Muscle of leg (tissue), 11 donors: ENCODE results near the gene PDE11A. TPM values are rescaled to one million over a fixed set of nuclear protein-coding genes. Genes with fewer than 3 reads are reported as not detected.

ENCODE experiments used
- DNase-seq: peaks from one replicate; pipeline ENCODE4 v3.0.0; 2013
- H3K27ac ChIP-seq: one replicate; pipeline ENCODE4 v1.5.1; 2013; ENCODE audit warnings: mild to moderate bottlenecking, low read length, control low read depth
- H3K27me3 ChIP-seq: one replicate; pipeline ENCODE4 v1.6.1; 2013; ENCODE audit warnings: low read length; ENCODE audit not compliant: control insufficient read depth, insufficient read depth
- H3K36me3 ChIP-seq: one replicate; pipeline ENCODE4 v1.6.1; 2013; ENCODE audit warnings: low read length; ENCODE audit not compliant: control insufficient read depth, insufficient read depth
- H3K4me1 ChIP-seq: one replicate; pipeline ENCODE4 v1.6.1; 2013; ENCODE audit warnings: low read length; ENCODE audit not compliant: control insufficient read depth, insufficient read depth
- H3K4me3 ChIP-seq: one replicate; pipeline ENCODE4 v1.5.1; 2013; ENCODE audit warnings: low read length, control low read depth
- H3K9me3 ChIP-seq: replicated peaks from 2 replicates; pipeline ENCODE4 v1.6.1; 2013; ENCODE audit warnings: low read depth, low read length; ENCODE audit not compliant: control insufficient read depth
- WGBS: methylation state at CpG from one replicate; pipeline ENCODE4 v1.1.5; 2013; ENCODE audit warnings: missing lambda C conversion rate; ENCODE audit not compliant: insufficient coverage; 5-methylcytosine and 5-hydroxymethylcytosine counted together
- polyA plus RNA-seq, 8 donors: library from polyadenylated mRNA; unstranded; fragments of 120-200 nt; gene quantifications; one replicate each; pipeline versions ENCODE4 v1.2.1 to v1.2.3, GENCODE V29; 2013; ENCODE audit warnings: inconsistent platforms in 1 of 8, low replicate concordance in 1 of 8; ENCODE audit not compliant: insufficient read length in 8 of 8, insufficient read depth in 1 of 8
- total RNA-seq: library from RNA; stranded (reverse); fragments of 120-200 nt; gene quantifications from one replicate; pipeline ENCODE4 v1.2.4, GENCODE V29; 2013

Gene PDE11A
- total and polyA plus RNA-seq, 9 donors, result 0.36 to 2.6 (median 0.62) TPM

DNA sequence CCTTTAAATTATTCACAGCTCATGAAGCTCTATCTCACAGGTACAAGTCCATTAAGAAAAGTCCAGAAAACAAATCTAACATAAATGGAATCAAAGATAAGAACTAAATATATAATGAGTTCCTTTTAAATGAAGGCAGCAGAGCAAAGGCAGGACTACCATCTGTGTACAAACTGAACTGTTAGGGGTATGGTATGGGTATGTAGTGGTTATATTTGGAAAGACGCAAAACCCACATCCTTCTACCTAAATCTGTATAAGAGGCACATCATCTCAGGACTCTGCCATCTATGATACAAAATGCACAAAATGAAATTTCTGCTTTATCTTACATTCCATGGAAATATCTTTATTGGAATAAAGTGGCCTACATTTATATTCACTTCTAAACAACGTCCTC is 59.9 kb downstream of the PDE11A start:
- Histone ChIP-seq H3K9me3 (no peaks in the 10 kb centered on the region), H3K4me1 (no peaks in the 10 kb centered on the region), H3K36me3 (no peaks in the 10 kb centered on the region), H3K27ac (no peak overlapping the region), H3K4me3 (no peak overlapping the region), H3K27me3 (no peaks in the 10 kb centered on the region)
- DNase-seq, result no peak
- WGBS, result 33% methylated on average over 1 of the region's 2 CpGs

DNA sequence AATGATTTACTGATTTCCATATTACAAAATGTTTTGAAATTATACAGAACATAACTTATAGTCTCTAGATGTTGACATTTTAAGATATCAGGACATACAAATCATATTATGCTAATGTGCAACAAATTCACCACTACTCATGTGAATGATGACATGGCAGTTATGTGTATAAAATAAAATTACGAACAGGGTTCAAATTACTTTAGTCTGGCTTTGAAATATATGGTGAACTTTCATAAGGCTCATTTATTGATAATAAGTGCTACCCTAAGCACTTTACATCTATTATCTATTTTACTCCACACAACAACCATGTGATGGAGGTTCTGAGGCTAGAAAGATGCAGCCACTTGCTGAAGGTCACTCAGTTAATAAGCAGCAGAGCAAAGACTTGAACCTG is 62.8 kb downstream of the PDE11A start:
- DNase-seq, result no peak
- WGBS, result no CpG with 5 or more reads among the region's 1 CpG
- no peaks in the 10 kb centered on the region for H3K4me1 ChIP-seq

DNA sequence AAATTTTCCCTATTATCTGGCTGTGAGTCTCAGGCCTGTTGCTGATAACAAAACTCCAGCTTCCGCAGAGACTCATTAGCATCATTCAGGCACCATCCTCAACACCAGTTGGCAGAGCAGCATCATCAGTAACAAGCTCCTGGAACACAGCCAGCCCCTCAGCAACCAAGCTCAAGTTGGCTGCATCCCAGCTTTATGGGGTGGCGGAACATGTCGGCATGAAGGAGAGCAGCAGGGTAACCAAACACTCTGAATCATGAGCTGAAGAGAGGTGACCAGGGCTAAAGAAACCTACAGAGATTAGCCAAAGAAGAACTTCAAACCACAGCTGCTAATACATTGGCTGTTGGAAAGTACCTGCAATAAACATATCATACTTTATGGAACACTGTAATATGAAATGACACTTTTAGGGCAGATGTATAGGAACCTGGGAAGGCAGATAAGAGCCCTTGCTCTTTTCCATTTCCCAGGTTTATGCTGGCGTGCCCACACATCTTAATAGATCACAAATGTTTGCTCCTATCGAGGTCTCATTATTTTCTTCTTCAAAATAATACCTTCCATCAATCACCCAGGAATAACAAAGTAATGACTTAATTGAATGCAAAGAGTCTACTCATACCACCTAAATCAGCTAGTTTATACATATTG is 63.8 kb downstream of the PDE11A start:
- DNase-seq, result peak; percentile 35
- 26% methylated on average over 4 of the region's 5 CpGs for WGBS
- H3K27ac ChIP-seq, result no peak overlapping the region

More for the DNA sequence above, 62.8 kb downstream of the PDE11A start:
- Histone ChIP-seq H3K27me3 (no peaks in the 10 kb centered on the region), H3K27ac (no peak overlapping the region), H3K4me3 (no peak overlapping the region), H3K9me3 (no peaks in the 10 kb centered on the region), H3K36me3 (no peaks in the 10 kb centered on the region)

DNA sequence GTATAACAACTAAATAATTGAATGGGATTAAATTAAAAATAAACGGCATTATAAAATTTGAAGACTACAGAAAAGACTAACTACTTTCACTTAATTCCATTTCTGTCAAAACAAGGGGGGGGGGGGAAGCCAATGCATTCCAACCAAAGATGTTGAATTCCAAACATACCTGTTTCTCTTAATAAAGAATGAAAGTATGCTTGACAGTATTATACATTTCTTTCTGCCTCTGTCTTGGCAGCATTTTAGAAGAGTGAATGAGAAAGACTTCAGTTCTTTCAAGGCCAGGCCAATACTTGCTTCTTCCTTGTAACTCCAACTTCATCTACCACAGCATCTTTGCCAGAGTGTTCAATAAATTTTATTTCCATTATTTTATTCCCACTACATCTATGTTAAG is 65.9 kb downstream of the PDE11A start:
- WGBS, result no CpG with 5 or more reads among the region's 1 CpG

More for the DNA sequence above, 63.8 kb downstream of the PDE11A start:
- Histone ChIP-seq H3K9me3 (no peaks in the 10 kb centered on the region), H3K27me3 (no peaks in the 10 kb centered on the region), H3K36me3 (no peaks in the 10 kb centered on the region), H3K4me3 (no peak overlapping the region), H3K4me1 (no peaks in the 10 kb centered on the region)

DNA sequence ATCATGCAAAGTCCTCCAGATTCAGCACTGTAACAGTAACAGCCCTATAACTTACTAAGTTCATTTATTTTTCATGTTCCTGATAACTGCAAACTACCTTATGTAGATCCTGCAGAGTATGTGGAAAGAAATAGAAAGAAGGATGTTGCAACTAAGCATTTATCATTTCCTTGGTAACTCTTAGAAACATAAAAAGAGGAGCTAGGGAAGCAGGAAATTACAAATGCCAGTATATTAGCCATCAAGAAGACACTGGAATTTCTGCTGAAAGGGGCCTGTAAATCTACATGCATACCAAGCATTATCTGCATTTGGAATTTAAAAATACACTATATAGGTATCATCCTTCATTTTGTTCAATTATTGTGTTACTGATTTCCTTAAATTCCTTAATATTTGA is 66.8 kb downstream of the PDE11A start:
- Histone ChIP-seq H3K4me3 (no peak overlapping the region), H3K27me3 (no peaks in the 10 kb centered on the region), H3K36me3 (no peaks in the 10 kb centered on the region), H3K4me1 (no peaks in the 10 kb centered on the region), H3K27ac (no peak overlapping the region), H3K9me3 (no peaks in the 10 kb centered on the region)
- DNase-seq, result no peak

More for the DNA sequence above, 65.9 kb downstream of the PDE11A start:
- Histone ChIP-seq H3K4me3 (no peak overlapping the region), H3K36me3 (no peaks in the 10 kb centered on the region), H3K27ac (no peak overlapping the region), H3K4me1 (no peaks in the 10 kb centered on the region), H3K27me3 (no peaks in the 10 kb centered on the region), H3K9me3 (no peaks in the 10 kb centered on the region)
- DNase-seq, result no peak

DNA sequence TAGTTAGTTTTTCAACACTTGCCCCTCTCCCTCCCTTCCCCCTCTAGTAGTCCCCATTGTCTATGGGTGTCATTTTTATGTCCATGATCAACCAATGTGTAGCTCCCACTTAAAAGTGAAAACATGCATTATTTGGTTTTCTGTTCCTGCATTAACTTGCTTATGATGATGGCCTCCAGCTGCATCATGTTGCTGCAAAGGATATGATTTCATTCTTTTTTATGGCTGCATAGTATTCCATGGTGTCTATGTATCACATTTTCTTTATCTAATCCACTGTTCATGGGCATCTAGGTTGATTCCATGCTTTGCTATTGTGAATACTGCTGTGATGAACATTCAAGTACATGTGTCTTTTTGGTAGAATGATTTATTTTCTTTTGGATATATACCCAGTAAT is 70.5 kb downstream of the PDE11A start:
- DNase-seq, result no peak
- no peaks in the 10 kb centered on the region for H3K36me3 ChIP-seq
- no peaks in the 10 kb centered on the region for H3K27me3 ChIP-seq
- H3K4me3 ChIP-seq, result no peak overlapping the region
- H3K4me1 ChIP-seq, result no peaks in the 10 kb centered on the region
- no peak overlapping the region for H3K27ac ChIP-seq
- no peaks in the 10 kb centered on the region for H3K9me3 ChIP-seq

DNA sequence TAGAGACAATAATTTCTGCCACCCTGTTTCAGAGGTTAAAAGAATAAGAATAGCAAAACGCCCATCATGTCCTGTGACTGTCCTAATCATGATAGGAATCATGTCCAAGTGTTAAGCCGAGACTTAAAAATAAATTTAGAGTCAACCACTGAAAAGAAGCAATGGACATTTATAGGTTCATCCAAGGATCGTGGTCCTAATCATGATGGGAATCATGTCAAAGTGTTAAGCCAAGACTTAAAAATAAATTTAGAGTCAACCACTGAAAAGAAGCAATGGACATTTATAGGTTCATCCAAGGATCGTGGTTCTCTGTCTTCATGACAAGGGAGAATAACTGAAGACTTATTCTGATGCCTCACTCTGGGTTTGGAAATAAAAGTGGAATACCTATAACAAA is 73.6 kb downstream of the PDE11A start:
- no peaks in the 10 kb centered on the region for H3K36me3 ChIP-seq
- H3K9me3 ChIP-seq, result no peaks in the 10 kb centered on the region
- H3K4me1 ChIP-seq, result no peaks in the 10 kb centered on the region
- no peaks in the 10 kb centered on the region for H3K27me3 ChIP-seq
- no peak for DNase-seq
- 60% methylated on average over 1 of the region's 4 CpGs for WGBS
- no peak overlapping the region for H3K27ac ChIP-seq
- no peak overlapping the region for H3K4me3 ChIP-seq

DNA sequence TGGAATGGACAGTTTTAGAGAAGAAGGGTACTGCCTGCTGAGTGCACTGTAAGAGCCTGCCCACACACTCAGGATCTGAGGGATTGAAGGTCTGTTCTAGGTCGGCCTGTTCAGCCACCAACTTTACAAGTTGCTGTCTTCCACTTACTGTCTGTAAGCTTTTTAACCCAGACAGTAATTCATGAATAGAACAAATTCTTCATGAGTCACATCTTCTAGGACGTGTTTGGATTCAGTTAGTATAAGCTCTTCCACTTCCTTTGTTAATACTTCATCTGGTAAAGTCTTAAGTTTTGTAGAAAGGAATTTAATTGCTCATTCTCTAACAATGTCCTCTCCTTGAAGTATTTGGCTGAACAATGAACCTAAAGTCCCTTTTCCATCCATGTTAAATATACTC is 74.6 kb downstream of the PDE11A start:
- no peak for DNase-seq
- no CpG with 5 or more reads among the region's 2 CpGs for WGBS
- H3K4me3 ChIP-seq, result no peak overlapping the region
- no peaks in the 10 kb centered on the region for H3K36me3 ChIP-seq
- H3K9me3 ChIP-seq, result no peaks in the 10 kb centered on the region
- no peaks in the 10 kb centered on the region for H3K27me3 ChIP-seq
- no peak overlapping the region for H3K27ac ChIP-seq
- no peaks in the 10 kb centered on the region for H3K4me1 ChIP-seq

DNA sequence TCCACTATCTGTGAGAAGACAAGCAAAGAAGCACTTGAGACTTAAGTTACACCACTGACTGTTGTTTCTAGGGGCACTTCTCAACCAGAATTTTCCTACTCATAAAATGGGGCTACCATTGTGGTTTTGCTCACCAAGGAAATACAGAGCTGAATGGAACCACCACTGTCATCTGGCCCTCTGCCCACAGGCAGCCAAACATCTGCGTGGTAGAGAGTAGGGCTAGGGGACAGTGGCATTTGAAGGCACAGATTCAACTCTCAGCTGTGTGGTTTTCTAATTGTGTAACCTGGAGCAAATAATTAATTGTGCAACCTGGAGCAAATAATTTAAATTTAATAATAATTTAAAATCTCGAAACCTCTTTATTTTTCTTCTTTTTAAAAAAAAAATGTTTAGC is 79.6 kb downstream of the PDE11A start:
- no peaks in the 10 kb centered on the region for H3K9me3 ChIP-seq
- no peak overlapping the region for H3K27ac ChIP-seq
- no peak overlapping the region for H3K4me3 ChIP-seq
- 100% methylated on average over 1 of the region's 2 CpGs for WGBS
- no peaks in the 10 kb centered on the region for H3K36me3 ChIP-seq
- H3K4me1 ChIP-seq, result no peaks in the 10 kb centered on the region
- DNase-seq, result no peak
- H3K27me3 ChIP-seq, result no peaks in the 10 kb centered on the region

DNA sequence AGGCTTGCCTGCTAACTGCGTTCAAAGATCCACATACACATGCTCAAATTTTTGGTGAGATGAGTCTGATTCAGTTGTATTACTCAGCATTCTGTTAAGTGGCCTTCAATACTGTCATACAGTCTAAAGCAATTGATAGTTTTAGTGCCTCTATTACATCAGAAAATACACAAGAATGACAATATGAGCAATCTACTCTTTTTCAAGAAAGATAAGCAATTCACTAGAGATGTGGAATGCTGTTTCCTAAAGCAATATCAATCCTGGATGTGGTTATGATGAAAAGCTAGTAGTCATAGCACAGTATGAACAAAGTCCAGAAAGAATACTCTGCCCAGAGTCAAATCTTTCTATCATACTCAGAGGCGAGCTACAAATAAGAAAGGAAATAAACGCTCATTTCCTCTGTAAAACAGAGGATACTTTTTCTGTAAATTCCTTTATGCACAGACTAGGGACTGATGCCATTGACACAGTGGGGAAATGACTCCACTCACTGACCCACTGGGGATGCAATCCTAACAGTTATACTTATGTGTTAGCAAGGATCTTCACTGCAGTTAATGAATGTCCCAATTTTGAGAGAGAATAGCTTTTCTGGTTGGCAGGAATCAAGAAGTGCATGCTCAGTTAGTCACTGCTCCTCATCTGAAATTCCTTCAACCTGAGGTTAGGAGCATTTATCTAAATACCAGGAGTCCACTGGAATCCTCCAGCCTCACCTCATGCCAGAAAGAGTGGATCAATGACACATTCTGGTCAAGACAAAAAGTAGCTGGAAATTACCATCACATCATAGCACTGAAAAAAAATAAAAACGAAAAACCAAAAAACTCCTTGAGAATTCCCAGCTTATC is 83.3 kb downstream of the PDE11A start:
- no peak for DNase-seq
- Histone ChIP-seq H3K27ac (no peak overlapping the region), H3K4me1 (no peaks in the 10 kb centered on the region), H3K27me3 (no peaks in the 10 kb centered on the region), H3K36me3 (no peaks in the 10 kb centered on the region), H3K4me3 (no peak overlapping the region), H3K9me3 (no peaks in the 10 kb centered on the region)
- WGBS, result no CpG with 5 or more reads among the region's 4 CpGs
